Caco-2 (cell line): ENCODE data around the gene SH3BP5. TPM values are rescaled to one million over a fixed set of nuclear protein-coding genes. Genes with fewer than 3 reads are reported as not detected.
"Not testable (repeated sequence)": the region's sequence is repeated elsewhere in the genome, so short reads cannot be mapped to it uniquely, and the experiment has no call there.

ENCODE experiments used
- BruUV-seq: library from RNA; stranded (reverse); fragments of 400-500 nt; replicated peaks from 2 replicates; lab custom pipeline; 2021; lab: Mats Ljungman, UMichigan
- CTCF ChIA-PET: fragments of 300-600 bp; sonication (Branson Sonifier 250); formaldehyde crosslinking; loops from one replicate; lab custom pipeline; 2022; ENCODE audit warnings: antibody characterized with exemption; lab: Charles Lee
- POLR2A ChIA-PET: fragments of 300-600 bp; sonication (Branson Sonifier 250); formaldehyde crosslinking; loops from one replicate; lab custom pipeline; 2022; ENCODE audit warnings: antibody characterized with exemption; lab: Charles Lee
- DNase-seq, 2 experiments: peaks; one replicate each; pipeline versions ENCODE4 v3.0.0 to v3.0.0-alpha.2; 2020 to 2022
- H3K27me3 ChIP-seq: replicated peaks from 2 replicates; pipeline ENCODE4 v1.6.0; 2011; ENCODE audit warnings: low read length; ENCODE audit not compliant: control insufficient read depth, insufficient read depth
- H3K36me3 ChIP-seq: 2 replicates; pipeline ENCODE4 v1.5.1; 2011; ENCODE audit warnings: low read length; ENCODE audit not compliant: control insufficient read depth, insufficient read depth
- H3K4me1 ChIP-seq: fragments of 250-450 bp; sonication (Bioruptor Pico); 2 replicates; pipeline ENCODE4 v1.5.1; 2020; ENCODE audit warnings: mild to moderate bottlenecking
- H3K4me3 ChIP-seq: 2 replicates; pipeline ENCODE4 v1.5.1; 2011; ENCODE audit warnings: low read depth, mild to moderate bottlenecking, control low read depth, low read length
- H3K9me3 ChIP-seq: fragments of 250-450 bp; sonication (Bioruptor Pico); 2 replicates; pipeline ENCODE4 v1.5.1; 2020; ENCODE audit warnings: mild to moderate bottlenecking, moderate library complexity
- H3K27ac Mint-ChIP-seq: one replicate; pipeline ENCODE4 v1.8.0; 2022; ENCODE audit warnings: mixed read lengths; ENCODE audit not compliant: unreplicated experiment
- H3K27me3 Mint-ChIP-seq: one replicate; pipeline ENCODE4 v1.8.0; 2022; ENCODE audit warnings: mixed read lengths; ENCODE audit not compliant: insufficient read depth, unreplicated experiment
- H3K36me3 Mint-ChIP-seq: one replicate; pipeline ENCODE4 v1.8.0; 2022; ENCODE audit warnings: mild to moderate bottlenecking, mixed read lengths; ENCODE audit not compliant: insufficient read depth, unreplicated experiment
- H3K4me1 Mint-ChIP-seq: one replicate; pipeline ENCODE4 v1.8.0; 2022; ENCODE audit warnings: low read depth, mixed read lengths; ENCODE audit not compliant: unreplicated experiment
- H3K4me3 Mint-ChIP-seq: one replicate; pipeline ENCODE4 v1.8.0; 2022; ENCODE audit warnings: mild to moderate bottlenecking, moderate library complexity, mixed read lengths; ENCODE audit not compliant: unreplicated experiment
- H3K9me3 Mint-ChIP-seq: one replicate; pipeline ENCODE4 v1.8.0; 2022; ENCODE audit warnings: mixed read lengths; ENCODE audit not compliant: unreplicated experiment
- intact Hi-C: fragments of 100-400 bp; cut with micrococcal nuclease; formaldehyde crosslinking; loops from one replicate; pipeline ENCODE4 v1.10.0; 2022; ENCODE audit not compliant: unreplicated experiment
- total RNA-seq: library from RNA; stranded (reverse); gene quantifications from 2 replicates; pipeline ENCODE4 v1.2.3, GENCODE V29; 2022
- TF ChIP-seq, protein P1 (sequence below), 2 experiments: fragments of 200-600 bp in 1 of 2; IDR thresholded peaks; 1 replicate in 1 of 2; 2 replicates in 1 of 2; pipeline versions ENCODE4 v1.5.1 to v1.8.0; 2011 to 2022; ENCODE audit warnings: antibody characterized with exemption in 1 of 2, control low read depth in 1 of 2, inconsistent platforms in 1 of 2, low read depth in 1 of 2, low read length in 1 of 2, mild to moderate bottlenecking in 1 of 2, moderate library complexity in 1 of 2; ENCODE audit not compliant: insufficient read depth in 1 of 2, severe bottlenecking in 1 of 2, unreplicated experiment in 1 of 2

The SH3BP5 gene
- total RNA-seq, 1 experiment from 2014 or later: 26.1 TPM

DNA sequence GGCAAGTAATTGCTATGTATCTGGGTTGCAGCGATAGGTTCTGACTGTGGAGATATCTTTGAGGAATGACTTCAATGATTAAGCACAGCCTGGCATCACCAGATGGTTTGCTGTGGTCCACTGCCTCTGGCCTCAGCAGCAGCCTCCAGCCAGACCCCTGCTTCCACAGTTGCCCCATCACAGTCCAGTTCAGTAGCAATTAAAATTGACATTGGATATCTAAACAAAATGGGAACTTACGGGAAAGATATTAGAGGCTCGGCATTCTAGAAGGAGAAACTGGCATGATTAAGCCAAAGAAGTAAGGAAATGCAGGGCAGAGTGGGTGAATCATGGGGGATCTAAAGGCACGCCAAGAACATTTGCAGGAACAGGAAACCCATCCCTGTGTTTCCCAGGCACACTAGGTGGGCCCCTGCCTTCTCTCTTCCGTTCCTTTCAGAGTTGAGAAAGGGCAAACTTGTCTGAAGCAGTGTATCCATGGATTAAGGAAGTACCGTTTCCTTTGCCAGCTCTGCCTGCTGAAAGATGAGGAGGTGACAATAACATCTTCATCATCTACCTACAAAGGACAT lies 36.3 kb upstream of the SH3BP5 start:
- Histone ChIP-seq H3K4me1 (no peaks in the 10 kb centered on the region), H3K27me3 (no peaks in the 10 kb centered on the region), H3K36me3 (no peaks in the 10 kb centered on the region), H3K9me3 (no peaks in the 10 kb centered on the region), H3K4me3 (no peak overlapping the region)
- H3K4me1 Mint-ChIP-seq: peaks cover 19% of the 10 kb centered on the region
- no peaks in the 10 kb centered on the region for H3K36me3 Mint-ChIP-seq
- intact Hi-C loops: no loop called here
- no peak overlapping the region for H3K27ac Mint-ChIP-seq
- DNase-seq: no peak
- no TSS peak for BruUV-seq
- H3K4me3 Mint-ChIP-seq: no peak overlapping the region
- TF ChIP-seq, protein P1, sequence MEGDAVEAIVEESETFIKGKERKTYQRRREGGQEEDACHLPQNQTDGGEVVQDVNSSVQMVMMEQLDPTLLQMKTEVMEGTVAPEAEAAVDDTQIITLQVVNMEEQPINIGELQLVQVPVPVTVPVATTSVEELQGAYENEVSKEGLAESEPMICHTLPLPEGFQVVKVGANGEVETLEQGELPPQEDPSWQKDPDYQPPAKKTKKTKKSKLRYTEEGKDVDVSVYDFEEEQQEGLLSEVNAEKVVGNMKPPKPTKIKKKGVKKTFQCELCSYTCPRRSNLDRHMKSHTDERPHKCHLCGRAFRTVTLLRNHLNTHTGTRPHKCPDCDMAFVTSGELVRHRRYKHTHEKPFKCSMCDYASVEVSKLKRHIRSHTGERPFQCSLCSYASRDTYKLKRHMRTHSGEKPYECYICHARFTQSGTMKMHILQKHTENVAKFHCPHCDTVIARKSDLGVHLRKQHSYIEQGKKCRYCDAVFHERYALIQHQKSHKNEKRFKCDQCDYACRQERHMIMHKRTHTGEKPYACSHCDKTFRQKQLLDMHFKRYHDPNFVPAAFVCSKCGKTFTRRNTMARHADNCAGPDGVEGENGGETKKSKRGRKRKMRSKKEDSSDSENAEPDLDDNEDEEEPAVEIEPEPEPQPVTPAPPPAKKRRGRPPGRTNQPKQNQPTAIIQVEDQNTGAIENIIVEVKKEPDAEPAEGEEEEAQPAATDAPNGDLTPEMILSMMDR (IDR thresholded peaks at IDR 0.05; ENCODE audit: insufficient read depth in 1 of 2, low read depth in 1 of 2, low read length in 1 of 2, severe bottlenecking in 1 of 2, unreplicated experiment in 1 of 2): no peak
- ChIA-PET POLR2A (no interaction called here), CTCF (no interaction called here)
- no peaks in the 10 kb centered on the region for H3K27me3 Mint-ChIP-seq
- no peaks in the 10 kb centered on the region for H3K9me3 Mint-ChIP-seq

DNA sequence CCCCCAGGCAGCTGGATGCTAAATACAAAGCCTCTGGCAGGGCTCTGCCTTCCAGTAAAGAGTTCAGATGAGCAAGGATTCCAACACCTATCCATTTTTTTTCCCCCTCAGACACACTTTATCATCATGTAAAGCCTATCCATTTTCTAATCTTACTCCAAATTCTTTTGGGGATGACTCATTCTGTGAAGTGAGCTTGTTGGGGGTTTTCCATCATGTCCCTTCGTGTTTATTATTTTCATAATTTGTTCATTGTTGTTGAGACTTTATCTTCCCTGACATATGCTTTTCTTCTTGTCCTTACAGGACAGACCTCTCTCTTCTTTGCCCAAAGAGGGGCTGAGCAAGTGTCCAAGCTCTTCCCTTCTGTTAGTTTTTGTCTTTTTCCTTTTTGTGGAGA lies 34.7 kb upstream of the SH3BP5 start:
- BruUV-seq: no TSS peak
- Histone ChIP-seq H3K4me3 (no peak overlapping the region), H3K4me1 (no peaks in the 10 kb centered on the region), H3K27me3 (no peaks in the 10 kb centered on the region), H3K36me3 (no peaks in the 10 kb centered on the region), H3K9me3 (no peaks in the 10 kb centered on the region)
- POLR2A ChIA-PET: no interaction called here
- Mint-ChIP-seq H3K36me3 (no peaks in the 10 kb centered on the region), H3K27ac (no peak overlapping the region), H3K4me1 (peaks cover 21% of the 10 kb centered on the region), H3K4me3 (no peak overlapping the region), H3K27me3 (no peaks in the 10 kb centered on the region), H3K9me3 (no peaks in the 10 kb centered on the region)
- CTCF ChIA-PET: no interaction called here
- TF ChIP-seq, protein P1 (IDR thresholded peaks at IDR 0.05; ENCODE audit: insufficient read depth in 1 of 2, low read depth in 1 of 2, low read length in 1 of 2, severe bottlenecking in 1 of 2, unreplicated experiment in 1 of 2): no peak
- DNase-seq: no peak
- intact Hi-C loops: no loop called here

DNA sequence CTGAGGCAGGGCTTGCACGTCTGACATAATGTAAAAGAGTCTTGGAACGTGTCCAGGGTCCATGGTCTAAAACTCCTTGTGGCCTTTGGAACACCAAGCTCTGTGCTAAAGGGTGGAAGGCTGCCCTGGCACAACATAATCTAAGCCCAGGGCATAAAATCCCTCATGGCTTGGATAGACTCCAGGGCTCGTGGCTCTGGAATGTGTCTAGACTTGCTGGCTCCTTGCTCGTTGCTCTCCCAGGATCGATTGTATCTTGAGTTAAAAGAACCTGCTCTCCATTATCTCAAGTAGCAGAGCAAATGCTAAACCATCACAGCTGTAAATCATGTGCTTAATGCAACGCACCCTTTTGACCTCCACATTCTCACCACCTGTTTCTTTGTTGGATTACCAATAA lies 31.7 kb upstream of the SH3BP5 start:
- CTCF ChIA-PET, POLR2A ChIA-PET: not testable (repeated sequence)

More for the DNA sequence above, 31.7 kb upstream of the SH3BP5 start:
- peak in 1 of 2 experiments; percentile 36 for DNase-seq
- H3K4me3 ChIP-seq, H3K4me1 ChIP-seq, H3K27me3 Mint-ChIP-seq, H3K27me3 ChIP-seq, BruUV-seq, intact Hi-C loops, H3K36me3 ChIP-seq, H3K4me3 Mint-ChIP-seq, H3K9me3 ChIP-seq, H3K36me3 Mint-ChIP-seq, H3K9me3 Mint-ChIP-seq: not testable (repeated sequence)
- Mint-ChIP-seq H3K4me1 (peaks cover 26% of the 10 kb centered on the region), H3K27ac (peak overlapping the region; percentile 24)
